H9 (cell line): ENCODE measurements around the gene TANC2. TPM values are rescaled to one million over a fixed set of nuclear protein-coding genes. Genes with fewer than 3 reads are reported as not detected.

Experiments used
- DNase-seq: peaks from one replicate; pipeline ENCODE4 v3.0.0-alpha.2; 2017
- H2AFZ ChIP-seq: one replicate; pipeline ENCODE4 v1.6.1; 2013; ENCODE audit warnings: mild to moderate bottlenecking, low read length, control low read depth, moderate library complexity
- H2AK5ac ChIP-seq: 2 replicates; pipeline ENCODE4 v1.6.1; 2013; ENCODE audit warnings: low read length, control low read depth, mixed read lengths; ENCODE audit not compliant: insufficient read length
- H2BK120ac ChIP-seq: one replicate; pipeline ENCODE4 v1.6.1; 2013; ENCODE audit warnings: low read depth, mild to moderate bottlenecking, low read length, control low read depth, inconsistent platforms; ENCODE audit not compliant: poor library complexity, severe bottlenecking
- H2BK12ac ChIP-seq: 2 replicates; pipeline ENCODE4 v1.6.1; 2013; ENCODE audit warnings: low read length, control low read depth, mixed read lengths, low read depth; ENCODE audit not compliant: insufficient read length
- H2BK15ac ChIP-seq: 2 replicates; pipeline ENCODE4 v1.6.1; 2013; ENCODE audit warnings: low read depth, low read length, control low read depth
- H2BK20ac ChIP-seq: one replicate; pipeline ENCODE4 v1.6.1; 2013; ENCODE audit warnings: low read depth, mild to moderate bottlenecking, low read length, control low read depth, inconsistent platforms; ENCODE audit not compliant: poor library complexity, severe bottlenecking
- H2BK5ac ChIP-seq: 2 replicates; pipeline ENCODE4 v1.6.1; 2013; ENCODE audit warnings: low read length, control low read depth, mixed read lengths; ENCODE audit not compliant: insufficient read length
- H3K14ac ChIP-seq: 2 replicates; pipeline ENCODE4 v1.6.1; 2013; ENCODE audit warnings: low read length, control low read depth; ENCODE audit not compliant: insufficient read depth
- H3K18ac ChIP-seq: 2 replicates; pipeline ENCODE4 v1.6.1; 2013; ENCODE audit warnings: low read depth, mild to moderate bottlenecking, mixed read lengths, low read length, control low read depth; ENCODE audit not compliant: insufficient read length
- H3K23ac ChIP-seq: 2 replicates; pipeline ENCODE4 v1.6.1; 2013; ENCODE audit warnings: low read length, control low read depth, mixed read lengths, low read depth; ENCODE audit not compliant: insufficient read length
- H3K23me2 ChIP-seq: 2 replicates; pipeline ENCODE4 v1.6.1; 2013; ENCODE audit warnings: low read depth, mild to moderate bottlenecking, mixed read lengths, low read length, control low read depth; ENCODE audit not compliant: insufficient read length, poor library complexity, severe bottlenecking
- H3K27ac ChIP-seq: 2 replicates; pipeline ENCODE4 v1.5.1; 2013; ENCODE audit warnings: low read length, control low read depth, mixed read lengths, low read depth; ENCODE audit not compliant: insufficient read length
- H3K27me3 ChIP-seq: 2 replicates; pipeline ENCODE4 v1.6.1; 2013; ENCODE audit warnings: low read length, control low read depth, inconsistent platforms; ENCODE audit not compliant: insufficient read depth
- H3K4ac ChIP-seq: 2 replicates; pipeline ENCODE4 v1.6.1; 2013; ENCODE audit warnings: low read depth, mild to moderate bottlenecking, control low read depth, inconsistent platforms, low read length, moderate library complexity
- H3K4me1 ChIP-seq: 2 replicates; pipeline ENCODE4 v1.6.1; 2013; ENCODE audit warnings: low read length, control low read depth, inconsistent platforms; ENCODE audit not compliant: insufficient read depth
- H3K4me2 ChIP-seq: 2 replicates; pipeline ENCODE4 v1.6.1; 2013; ENCODE audit warnings: low read length, control low read depth, mixed read lengths; ENCODE audit not compliant: insufficient read length, insufficient read depth
- H3K56ac ChIP-seq: 2 replicates; pipeline ENCODE4 v1.6.1; 2013; ENCODE audit warnings: low read depth, mild to moderate bottlenecking, mixed read lengths, low read length, control low read depth; ENCODE audit not compliant: insufficient read length
- H3K79me1 ChIP-seq: 2 replicates; pipeline ENCODE4 v1.6.1; 2013; ENCODE audit warnings: low read depth, mild to moderate bottlenecking, moderate library complexity, low read length, control low read depth, inconsistent platforms; ENCODE audit not compliant: insufficient read depth, poor library complexity, severe bottlenecking
- H3K79me2 ChIP-seq: 2 replicates; pipeline ENCODE4 v1.6.1; 2013; ENCODE audit warnings: low read length, control low read depth, inconsistent platforms; ENCODE audit not compliant: insufficient read depth
- H3K9ac ChIP-seq: 2 replicates; pipeline ENCODE4 v1.6.1; 2013; ENCODE audit warnings: low read length, control low read depth, mixed read lengths; ENCODE audit not compliant: insufficient read length; ENCODE audit errors: extremely low read depth
- H3K9me3 ChIP-seq: one replicate; pipeline ENCODE4 v1.6.1; 2013; ENCODE audit warnings: low read depth, low read length, inconsistent platforms; ENCODE audit not compliant: control insufficient read depth
- H3T11ph ChIP-seq: one replicate; pipeline ENCODE4 v1.6.1; 2013; ENCODE audit warnings: mild to moderate bottlenecking, low read length, control low read depth, inconsistent platforms
- H4K20me1 ChIP-seq: one replicate; pipeline ENCODE4 v1.6.1; 2013; ENCODE audit not compliant: control insufficient read depth, insufficient read length, insufficient read depth
- H4K5ac ChIP-seq: 2 replicates; pipeline ENCODE4 v1.6.1; 2013; ENCODE audit warnings: low read depth, mild to moderate bottlenecking, mixed read lengths, low read length, control low read depth; ENCODE audit not compliant: insufficient read length
- H4K8ac ChIP-seq: replicated peaks from 2 replicates; pipeline ENCODE4 v1.6.1; 2013; ENCODE audit warnings: low read length, control low read depth, mixed read lengths, low read depth; ENCODE audit not compliant: insufficient read length
- H4K91ac ChIP-seq: 2 replicates; pipeline ENCODE4 v1.6.1; 2013; ENCODE audit warnings: low read depth, mild to moderate bottlenecking, moderate library complexity, mixed read lengths, low read length, control low read depth; ENCODE audit not compliant: insufficient read length
- H3K27ac Mint-ChIP-seq, 3 experiments: 2 replicates in 2 of 3; 3 replicates in 1 of 3; pipeline ENCODE4 v1.8.0; 2020 to 2021; ENCODE audit warnings: mixed read lengths in 3 of 3, mild to moderate bottlenecking in 1 of 3, moderate library complexity in 1 of 3
- H3K27me3 Mint-ChIP-seq: 2 replicates; pipeline ENCODE4 v1.8.0; 2021; ENCODE audit warnings: low read depth, mild to moderate bottlenecking, moderate library complexity, mixed read lengths
- H3K36me3 Mint-ChIP-seq, 3 experiments: 2 replicates in 2 of 3; 3 replicates in 1 of 3; pipeline ENCODE4 v1.8.0; 2020 to 2021; ENCODE audit warnings: low read depth in 3 of 3, mixed read lengths in 3 of 3; ENCODE audit not compliant: insufficient read depth in 1 of 3
- H3K4me1 Mint-ChIP-seq, 2 experiments: 2 replicates each; pipeline ENCODE4 v1.8.0; 2020; ENCODE audit warnings: mixed read lengths in 2 of 2
- H3K4me3 Mint-ChIP-seq, 2 experiments: 2 replicates in 1 of 2; 3 replicates in 1 of 2; pipeline ENCODE4 v1.8.0; 2020 to 2021; ENCODE audit warnings: mild to moderate bottlenecking in 2 of 2, mixed read lengths in 2 of 2, moderate library complexity in 1 of 2
- H3K9me3 Mint-ChIP-seq, 2 experiments: 2 replicates in 1 of 2; 3 replicates in 1 of 2; pipeline ENCODE4 v1.8.0; 2020; ENCODE audit warnings: mild to moderate bottlenecking in 2 of 2, mixed read lengths in 2 of 2, moderate library complexity in 1 of 2
- WGBS: extraction: QIAGEN DNeasy Blood & Tissue Kit; methylation state at CpG from one replicate; pipeline ENCODE4 v1.1.7; 2013; ENCODE audit warnings: missing lambda C conversion rate, low lambda C conversion rate, mixed read lengths; ENCODE audit not compliant: insufficient read length; ENCODE audit errors: extremely low coverage; 5-methylcytosine and 5-hydroxymethylcytosine counted together
- microRNA-seq: library from miRNA; unstranded; fragments of <30 nt; microRNA quantifications from one replicate; pipeline ENCODE4, GENCODE V29; 2020; ENCODE audit warnings: borderline microRNAs expressed
- total RNA-seq: library from RNA; stranded (reverse); gene quantifications from 2 replicates; pipeline ENCODE4 v1.2.1, GENCODE V29; 2021
- TF ChIP-seq, protein P1 (sequence below): fragments of 200-600 bp; sonication (generic); conservative IDR thresholded peaks from 3 replicates; pipeline ENCODE4 v1.8.0; 2021; ENCODE audit warnings: antibody characterized with exemption, mild to moderate bottlenecking

Gene TANC2
- total RNA-seq, 1 experiment from 2014 or later = 7.3 TPM

DNA sequence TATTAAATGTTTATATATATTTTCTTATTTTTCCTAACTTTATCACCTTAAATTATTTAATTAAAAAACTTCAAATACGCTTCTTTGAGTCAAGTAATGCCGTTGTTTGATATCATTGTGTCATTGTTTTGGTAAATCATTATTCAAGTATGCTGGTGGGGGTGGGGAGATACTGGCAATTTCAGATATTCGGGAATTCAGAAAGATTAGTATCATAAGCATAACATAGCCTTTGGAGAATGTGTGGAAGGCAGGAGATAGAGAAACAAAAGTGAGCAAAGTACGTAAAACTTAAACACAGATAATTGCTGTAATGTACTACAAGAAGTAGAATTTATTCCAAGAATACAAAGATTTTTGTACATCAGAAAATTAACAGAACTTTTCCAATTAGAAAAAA is 49.8 kb downstream of the TANC2 start:
- H3K79me2 ChIP-seq = no peaks in the 10 kb centered on the region
- peaks cover 4 to 5% of the 10 kb centered on the region in 2 experiments; a peak in 4 of 5 replicates for H3K9me3 Mint-ChIP-seq

More for the DNA sequence above, 49.8 kb downstream of the TANC2 start:
- H3K4ac ChIP-seq = no peak overlapping the region
- no peak for DNase-seq
- no peak overlapping the region for H3K27ac ChIP-seq
- no peak overlapping the region for H2BK15ac ChIP-seq
- H3K27me3 ChIP-seq = no peaks in the 10 kb centered on the region
- no peaks in the 10 kb centered on the region for H3K23me2 ChIP-seq
- TF ChIP-seq, protein P1, sequence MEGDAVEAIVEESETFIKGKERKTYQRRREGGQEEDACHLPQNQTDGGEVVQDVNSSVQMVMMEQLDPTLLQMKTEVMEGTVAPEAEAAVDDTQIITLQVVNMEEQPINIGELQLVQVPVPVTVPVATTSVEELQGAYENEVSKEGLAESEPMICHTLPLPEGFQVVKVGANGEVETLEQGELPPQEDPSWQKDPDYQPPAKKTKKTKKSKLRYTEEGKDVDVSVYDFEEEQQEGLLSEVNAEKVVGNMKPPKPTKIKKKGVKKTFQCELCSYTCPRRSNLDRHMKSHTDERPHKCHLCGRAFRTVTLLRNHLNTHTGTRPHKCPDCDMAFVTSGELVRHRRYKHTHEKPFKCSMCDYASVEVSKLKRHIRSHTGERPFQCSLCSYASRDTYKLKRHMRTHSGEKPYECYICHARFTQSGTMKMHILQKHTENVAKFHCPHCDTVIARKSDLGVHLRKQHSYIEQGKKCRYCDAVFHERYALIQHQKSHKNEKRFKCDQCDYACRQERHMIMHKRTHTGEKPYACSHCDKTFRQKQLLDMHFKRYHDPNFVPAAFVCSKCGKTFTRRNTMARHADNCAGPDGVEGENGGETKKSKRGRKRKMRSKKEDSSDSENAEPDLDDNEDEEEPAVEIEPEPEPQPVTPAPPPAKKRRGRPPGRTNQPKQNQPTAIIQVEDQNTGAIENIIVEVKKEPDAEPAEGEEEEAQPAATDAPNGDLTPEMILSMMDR = no peak
- no peaks in the 10 kb centered on the region for H3K4me1 ChIP-seq
- no CpG with 5 or more reads among the region's 4 CpGs for WGBS
- peaks cover 0 to 4% (median 2%) of the 10 kb centered on the region in 3 experiments; a peak in 3 of 7 replicates for H3K36me3 Mint-ChIP-seq
- peaks cover 2 to 3% of the 10 kb centered on the region in 2 experiments; a peak in 2 of 4 replicates for H3K4me1 Mint-ChIP-seq
- H3K4me2 ChIP-seq = no peak overlapping the region
- no peak overlapping the region for H3K14ac ChIP-seq
- H3K56ac ChIP-seq = no peak overlapping the region
- H4K5ac ChIP-seq = no peak overlapping the region
- H4K8ac ChIP-seq = no peak overlapping the region
- H3K23ac ChIP-seq = no peak overlapping the region
- H2AK5ac ChIP-seq = no peak overlapping the region
- H3K9me3 ChIP-seq = no peaks in the 10 kb centered on the region
- H2BK120ac ChIP-seq = no peak overlapping the region
- H3K4me3 Mint-ChIP-seq = no peak overlapping the region
- H3T11ph ChIP-seq = no peak overlapping the region
- no peaks in the 10 kb centered on the region for H3K27me3 Mint-ChIP-seq
- H3K18ac ChIP-seq = no peak overlapping the region
- no peak overlapping the region for H2BK20ac ChIP-seq
- no peak overlapping the region for H3K27ac Mint-ChIP-seq
- no peaks in the 10 kb centered on the region for H4K20me1 ChIP-seq
- no peaks in the 10 kb centered on the region for H3K79me1 ChIP-seq
- H3K9ac ChIP-seq = no peak overlapping the region
- no peak overlapping the region for H4K91ac ChIP-seq
- no peak overlapping the region for H2BK12ac ChIP-seq
- H2AFZ ChIP-seq = no peak overlapping the region
- H2BK5ac ChIP-seq = no peak overlapping the region

Small RNAs within 50 kb of the gene (microRNA-seq; reads per million reads assigned to microRNA genes)
- not detected for gene MIR633

Other genes starting within 250 kb of the TANC2 start
- gene MARCHF10, start 157.9 kb upstream of the TANC2 start, total RNA-seq = 0.39 TPM in 1 of 2 replicates, not detected in the other